ENCODE data around the gene SPOCD1.

DNA sequence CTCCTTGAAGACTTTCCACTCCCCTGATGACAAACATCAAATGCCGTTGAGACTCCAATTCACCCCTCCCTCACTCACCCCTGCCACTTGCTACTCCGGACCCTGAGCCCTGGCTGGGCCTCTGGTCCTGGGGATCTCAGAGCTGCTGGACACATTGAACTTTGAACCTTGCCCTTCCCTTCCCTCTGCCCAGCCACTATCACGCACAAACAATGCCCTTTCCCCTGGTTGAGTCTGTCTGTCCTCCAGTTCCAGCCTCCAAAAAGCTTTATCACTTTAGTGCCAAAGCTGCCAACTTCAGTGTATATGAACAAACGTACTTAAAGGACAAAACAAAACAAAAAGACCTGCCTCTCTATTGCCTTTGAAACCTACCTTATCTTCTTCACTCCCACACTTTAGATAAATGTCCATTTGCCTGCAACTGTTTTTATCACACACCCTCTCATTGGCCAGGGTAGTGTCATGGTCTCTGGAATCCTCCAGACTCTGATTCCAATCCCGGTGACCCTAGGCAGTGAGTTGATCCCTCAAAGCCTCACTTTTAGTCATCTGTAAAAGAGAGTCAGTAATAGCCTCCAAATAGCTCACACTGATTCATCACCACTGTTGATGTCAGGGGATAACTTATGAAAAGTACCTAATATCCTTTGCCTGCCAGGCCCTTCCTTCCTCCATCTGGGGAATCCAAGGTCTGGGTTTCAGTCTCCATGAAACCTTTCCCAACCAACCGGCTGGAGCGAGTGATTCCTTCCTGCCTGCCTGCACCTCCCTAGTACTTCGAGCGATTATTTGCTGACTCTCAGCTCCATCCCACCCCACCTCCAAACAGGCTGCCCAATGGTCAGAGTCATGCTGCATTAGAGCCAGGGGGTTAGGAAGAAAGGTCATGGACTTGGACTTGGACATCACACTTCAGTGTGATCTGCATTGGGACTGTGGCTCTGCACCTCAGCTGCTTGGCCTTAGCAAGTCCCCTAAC lies 15.9 kb upstream of the SPOCD1 start:
- TF ChIP-seq, protein P1, sequence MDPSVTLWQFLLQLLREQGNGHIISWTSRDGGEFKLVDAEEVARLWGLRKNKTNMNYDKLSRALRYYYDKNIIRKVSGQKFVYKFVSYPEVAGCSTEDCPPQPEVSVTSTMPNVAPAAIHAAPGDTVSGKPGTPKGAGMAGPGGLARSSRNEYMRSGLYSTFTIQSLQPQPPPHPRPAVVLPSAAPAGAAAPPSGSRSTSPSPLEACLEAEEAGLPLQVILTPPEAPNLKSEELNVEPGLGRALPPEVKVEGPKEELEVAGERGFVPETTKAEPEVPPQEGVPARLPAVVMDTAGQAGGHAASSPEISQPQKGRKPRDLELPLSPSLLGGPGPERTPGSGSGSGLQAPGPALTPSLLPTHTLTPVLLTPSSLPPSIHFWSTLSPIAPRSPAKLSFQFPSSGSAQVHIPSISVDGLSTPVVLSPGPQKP (IDR thresholded peaks at IDR 0.05; ENCODE audit: borderline replicate concordance, low read depth, low read length) = no peak
- TF ChIP-seq, protein P2, sequence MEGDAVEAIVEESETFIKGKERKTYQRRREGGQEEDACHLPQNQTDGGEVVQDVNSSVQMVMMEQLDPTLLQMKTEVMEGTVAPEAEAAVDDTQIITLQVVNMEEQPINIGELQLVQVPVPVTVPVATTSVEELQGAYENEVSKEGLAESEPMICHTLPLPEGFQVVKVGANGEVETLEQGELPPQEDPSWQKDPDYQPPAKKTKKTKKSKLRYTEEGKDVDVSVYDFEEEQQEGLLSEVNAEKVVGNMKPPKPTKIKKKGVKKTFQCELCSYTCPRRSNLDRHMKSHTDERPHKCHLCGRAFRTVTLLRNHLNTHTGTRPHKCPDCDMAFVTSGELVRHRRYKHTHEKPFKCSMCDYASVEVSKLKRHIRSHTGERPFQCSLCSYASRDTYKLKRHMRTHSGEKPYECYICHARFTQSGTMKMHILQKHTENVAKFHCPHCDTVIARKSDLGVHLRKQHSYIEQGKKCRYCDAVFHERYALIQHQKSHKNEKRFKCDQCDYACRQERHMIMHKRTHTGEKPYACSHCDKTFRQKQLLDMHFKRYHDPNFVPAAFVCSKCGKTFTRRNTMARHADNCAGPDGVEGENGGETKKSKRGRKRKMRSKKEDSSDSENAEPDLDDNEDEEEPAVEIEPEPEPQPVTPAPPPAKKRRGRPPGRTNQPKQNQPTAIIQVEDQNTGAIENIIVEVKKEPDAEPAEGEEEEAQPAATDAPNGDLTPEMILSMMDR (conservative IDR thresholded peaks at IDR 0.05; ENCODE audit: low read depth, low read length) = no peak
- TF ChIP-seq POLR2A (IDR thresholded peaks at IDR 0.05; ENCODE audit: low read depth, low read length) = no peak
- no peak for TF ChIP-seq MAFK (IDR thresholded peaks at IDR 0.05; ENCODE audit: low read depth, low read length)
- TF ChIP-seq, protein P3, sequence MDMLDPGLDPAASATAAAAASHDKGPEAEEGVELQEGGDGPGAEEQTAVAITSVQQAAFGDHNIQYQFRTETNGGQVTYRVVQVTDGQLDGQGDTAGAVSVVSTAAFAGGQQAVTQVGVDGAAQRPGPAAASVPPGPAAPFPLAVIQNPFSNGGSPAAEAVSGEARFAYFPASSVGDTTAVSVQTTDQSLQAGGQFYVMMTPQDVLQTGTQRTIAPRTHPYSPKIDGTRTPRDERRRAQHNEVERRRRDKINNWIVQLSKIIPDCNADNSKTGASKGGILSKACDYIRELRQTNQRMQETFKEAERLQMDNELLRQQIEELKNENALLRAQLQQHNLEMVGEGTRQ (IDR thresholded peaks at IDR 0.05; ENCODE audit: low read depth, low read length) = no peak
- TF ChIP-seq SMC3 (IDR thresholded peaks at IDR 0.05; ENCODE audit: low read depth, low read length) = no peak
- peak; percentile 0; the same call in 1 of the 2 replicates for TF ChIP-seq RAD21 (IDR thresholded peaks at IDR 0.05; ENCODE audit: low read length)
- TF ChIP-seq MAZ (IDR thresholded peaks at IDR 0.05; ENCODE audit: borderline replicate concordance, low read depth, low read length) = no peak
